HG02885 (cell line): Measurements from ENCODE around the gene SCYL1.
A peak's percentile ranks its signal among the peaks of the same experiment; 100 is the strongest.
"Not testable (repeated sequence)": the region's sequence is repeated elsewhere in the genome, so short reads cannot be mapped to it uniquely, and the experiment has no call there.

Source experiments
- ATAC-seq: cut with Tn5 transposase; IDR thresholded peaks from one replicate; pipeline ENCODE4 v1.9.1; 2021; ENCODE audit warnings: mild to moderate bottlenecking; ENCODE audit not compliant: unreplicated experiment, poor library complexity

SCYL1 gene

GRCh38 chr11:65504674-65505465 is 20.0 kb upstream of the SCYL1 start:
- no peak for ATAC-seq

GRCh38 chr11:65505466-65506289 is 19.2 kb upstream of the SCYL1 start:
- no peak for ATAC-seq

- no peak for ATAC-seq
These were observed 18.6 kb upstream of the SCYL1 start for GRCh38 chr11:65506290-65506771.

- peak; percentile 29 for ATAC-seq
These were observed 17.9 kb upstream of the SCYL1 start for GRCh38 chr11:65506772-65507505.

- ATAC-seq, result not testable (repeated sequence)
These were observed 12.6 kb upstream of the SCYL1 start for GRCh38 chr11:65512311-65512710.

GRCh38 chr11:65516135-65516968 is 8.5 kb upstream of the SCYL1 start:
- no peak for ATAC-seq

DNA sequence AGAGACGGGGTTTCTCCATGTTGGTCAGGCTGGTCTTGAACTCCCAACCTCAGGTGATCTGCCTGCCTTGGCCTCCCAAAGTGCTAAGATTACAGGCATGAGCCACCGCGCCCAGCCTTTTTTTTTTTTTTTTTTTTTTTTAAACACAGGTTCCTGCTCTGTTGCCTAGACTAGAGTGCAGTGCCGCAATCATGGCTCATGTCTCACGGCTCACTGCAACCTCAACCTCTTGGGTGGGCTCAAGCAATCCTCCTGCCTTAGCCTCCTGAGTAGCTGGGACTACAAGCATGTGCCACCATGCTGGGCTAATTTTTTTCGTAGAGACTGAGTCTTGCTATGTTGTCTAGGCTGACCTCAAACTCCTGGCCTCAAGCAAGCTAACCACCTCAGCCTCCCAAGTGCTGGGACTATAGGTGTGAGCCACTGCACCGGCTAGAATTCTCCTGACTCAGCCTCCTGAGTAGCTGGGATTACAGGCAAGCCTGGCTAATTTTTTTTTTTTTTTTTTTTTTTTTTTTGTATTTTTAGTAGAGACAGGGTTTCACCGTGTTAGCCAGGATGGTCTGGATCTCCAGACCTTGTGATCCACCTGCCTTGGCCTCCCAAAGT is 5.8 kb upstream of the SCYL1 start:
- ATAC-seq, result not testable (repeated sequence)

GRCh38 chr11:65521777-65522521 is 2.9 kb upstream of the SCYL1 start:
- not testable (repeated sequence) for ATAC-seq

GRCh38 chr11:65522718-65523630 is 1.9 kb upstream of the SCYL1 start:
- not testable (repeated sequence) for ATAC-seq

DNA sequence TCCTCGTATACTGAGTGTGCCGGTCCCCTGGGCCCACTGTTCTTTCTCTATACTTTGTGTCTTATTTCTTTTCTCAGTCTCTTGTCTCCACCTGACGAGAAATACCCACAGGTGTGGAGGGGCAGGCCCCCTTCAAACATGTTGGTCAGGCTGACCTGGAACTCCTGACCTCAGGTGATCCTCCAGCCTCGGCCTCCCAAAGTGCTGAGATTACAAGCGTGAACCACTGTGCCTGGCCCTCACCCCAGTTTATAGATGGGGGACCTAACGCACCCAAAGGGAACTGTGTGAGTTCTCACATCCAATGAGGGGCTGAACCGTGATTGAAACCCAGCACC is 1.3 kb upstream of the SCYL1 start:
- not testable (repeated sequence) for ATAC-seq

DNA sequence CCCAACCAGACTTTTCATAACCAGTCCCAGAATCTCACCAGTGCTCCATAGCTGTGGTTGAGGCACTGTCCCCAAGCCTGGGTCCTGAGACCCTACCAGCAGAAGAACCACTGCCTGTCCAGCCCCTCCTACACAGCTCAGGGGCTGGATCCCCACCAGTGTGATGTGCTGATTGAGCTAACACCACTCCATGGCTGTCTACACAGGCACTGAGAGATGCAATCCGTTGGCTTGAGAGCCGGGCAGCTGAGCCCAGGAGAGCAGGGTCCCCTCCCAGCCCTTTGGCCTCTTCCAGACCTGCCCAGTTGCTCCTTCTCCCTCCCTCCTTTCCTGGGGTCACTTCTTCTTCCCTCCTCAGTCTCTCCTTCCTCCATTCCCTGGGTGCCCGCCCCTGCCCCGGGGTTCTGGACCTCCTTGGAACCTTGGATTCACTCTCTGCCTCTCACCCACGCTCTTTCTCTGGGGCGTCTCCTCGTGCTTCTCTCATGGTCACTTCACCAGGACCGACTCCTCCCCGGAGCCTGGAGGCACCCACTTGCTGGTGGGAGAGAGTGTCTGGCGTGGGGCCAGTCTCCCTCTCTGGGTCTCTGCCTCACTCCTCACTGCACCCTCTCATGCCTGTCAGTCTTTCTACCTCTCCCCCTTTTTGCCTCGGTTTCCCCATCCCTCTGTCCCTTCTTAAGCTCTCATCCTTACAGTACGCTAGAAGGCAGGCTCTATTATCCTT is 706 bp upstream of the SCYL1 start:
- no peak for ATAC-seq

GRCh38 chr11:65525546-65526480 is 930 bp downstream of the SCYL1 start:
- no peak for ATAC-seq

DNA sequence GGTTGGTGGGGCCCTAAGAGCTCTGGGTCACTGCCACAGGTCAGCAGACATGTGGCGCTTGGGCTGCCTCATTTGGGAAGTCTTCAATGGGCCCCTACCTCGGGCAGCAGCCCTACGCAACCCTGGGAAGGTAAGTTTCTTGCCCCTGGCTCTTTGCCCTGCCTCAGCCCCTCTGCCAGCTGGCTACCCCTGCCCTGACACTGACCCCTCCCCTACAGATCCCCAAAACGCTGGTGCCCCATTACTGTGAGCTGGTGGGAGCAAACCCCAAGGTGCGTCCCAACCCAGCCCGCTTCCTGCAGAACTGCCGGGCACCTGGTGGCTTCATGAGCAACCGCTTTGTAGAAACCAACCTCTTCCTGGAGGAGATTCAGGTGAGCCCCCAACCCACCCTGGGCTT is 1.9 kb downstream of the SCYL1 start:
- no peak for ATAC-seq

- ATAC-seq, result no peak
These were observed 4.0 kb downstream of the SCYL1 start for GRCh38 chr11:65528819-65529350.

- ATAC-seq, result no peak
These were observed 4.7 kb downstream of the SCYL1 start for GRCh38 chr11:65529475-65530156.
